Activated T-helper 2 cell treated with anti-CD3 and anti-CD28 coated beads, Interferon-gamma antibody, Interleukin-2, Interleukin-4, amounts not matched to agents 10 μg/mL and 5 μg/mL and 100 μg/mL, durations not matched to agents 14 hours and 24 hours and 36 hours (primary cell): ENCODE data around the gene CEACAM1. TPM values are rescaled to one million over a fixed set of nuclear protein-coding genes. Genes with fewer than 3 reads are reported as not detected.
A peak's percentile ranks its signal among the peaks of the same experiment; 100 is the strongest.
"Not testable (repeated sequence)": the region's sequence is repeated elsewhere in the genome, so short reads cannot be mapped to it uniquely, and the experiment has no call there.

Experiments
- DNase-seq: peaks from one replicate; pipeline ENCODE4 v3.0.0; 2021; ENCODE audit warnings: low spot score
- H3K27ac Mint-ChIP-seq: one replicate; pipeline ENCODE4 v1.8.0; 2021; ENCODE audit warnings: mixed read lengths
- H3K27me3 Mint-ChIP-seq: one replicate; pipeline ENCODE4 v1.8.0; 2021; ENCODE audit warnings: low read depth, mixed read lengths
- H3K36me3 Mint-ChIP-seq: one replicate; pipeline ENCODE4 v1.8.0; 2021; ENCODE audit warnings: low read depth, mixed read lengths
- H3K4me1 Mint-ChIP-seq: one replicate; pipeline ENCODE4 v1.8.0; 2021; ENCODE audit warnings: low read depth, mixed read lengths
- H3K4me3 Mint-ChIP-seq: one replicate; pipeline ENCODE4 v1.8.0; 2021; ENCODE audit warnings: low read depth, mild to moderate bottlenecking, moderate library complexity, mixed read lengths
- H3K9me3 Mint-ChIP-seq: one replicate; pipeline ENCODE4 v1.8.0; 2021; ENCODE audit warnings: mixed read lengths
- intact Hi-C: fragments of 100-400 bp; cut with micrococcal nuclease; formaldehyde crosslinking; loops from one replicate; pipeline ENCODE4 v1.15.1; 2023
- total RNA-seq: library from RNA; stranded (reverse); gene quantifications from 2 replicates; pipeline ENCODE4 v1.2.3, GENCODE V29; 2022

The CEACAM1 gene
- total RNA-seq, 1 donor from 2014 or later: 7.1 TPM

- Mint-ChIP-seq H3K4me3 (no peak overlapping the region), H3K4me1 (peaks cover 28% of the 10 kb centered on the region), H3K9me3 (no peaks in the 10 kb centered on the region), H3K27me3 (no peaks in the 10 kb centered on the region), H3K27ac (no peak overlapping the region), H3K36me3 (peaks cover 32% of the 10 kb centered on the region)
- DNase-seq: no peak
- intact Hi-C loops: no loop called here
These were observed 11.5 kb downstream of the CEACAM1 start for GRCh38 chr19:42516771-42517170.

- Mint-ChIP-seq H3K27me3 (no peaks in the 10 kb centered on the region), H3K9me3 (no peaks in the 10 kb centered on the region), H3K27ac (no peak overlapping the region), H3K4me3 (no peak overlapping the region), H3K36me3 (peaks cover 36% of the 10 kb centered on the region), H3K4me1 (peaks cover 30% of the 10 kb centered on the region)
- no peak for DNase-seq
- intact Hi-C loops: no loop called here
These were observed 12.9 kb downstream of the CEACAM1 start for GRCh38 chr19:42515241-42515832.

DNA sequence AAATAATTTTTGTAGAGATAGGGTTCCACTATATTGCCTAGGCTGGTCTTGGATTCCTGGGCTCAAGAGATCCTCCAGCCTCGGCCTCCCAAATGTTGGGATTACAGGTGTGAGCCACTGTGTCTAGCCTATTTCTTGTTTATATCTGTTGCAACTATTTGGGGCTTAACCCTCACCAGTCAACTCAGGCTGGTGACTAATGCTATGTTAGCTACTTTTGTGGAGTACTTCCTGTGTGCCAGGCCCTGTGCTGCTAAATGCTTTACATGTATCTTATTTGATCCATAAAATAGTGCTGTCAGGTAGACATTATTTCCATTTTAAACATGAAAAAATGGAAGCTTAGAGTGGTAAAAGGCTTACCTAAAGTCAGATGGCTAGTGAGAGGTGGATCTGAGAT is 13.8 kb downstream of the CEACAM1 start:
- no peak overlapping the region for H3K27ac Mint-ChIP-seq
- intact Hi-C loops: no loop called here
- H3K4me1 Mint-ChIP-seq: peaks cover 30% of the 10 kb centered on the region
- H3K27me3 Mint-ChIP-seq: no peaks in the 10 kb centered on the region
- peaks cover 37% of the 10 kb centered on the region for H3K36me3 Mint-ChIP-seq
- H3K4me3 Mint-ChIP-seq: no peak overlapping the region
- no peaks in the 10 kb centered on the region for H3K9me3 Mint-ChIP-seq
- no peak for DNase-seq

GRCh38 chr19:42512743-42513304 is 15.5 kb downstream of the CEACAM1 start:
- no peak for DNase-seq
- Mint-ChIP-seq H3K4me3 (no peak overlapping the region), H3K27ac (peak overlapping the region; percentile 43), H3K9me3 (no peaks in the 10 kb centered on the region), H3K36me3 (peaks cover 38% of the 10 kb centered on the region), H3K4me1 (peaks cover 34% of the 10 kb centered on the region), H3K27me3 (no peaks in the 10 kb centered on the region)
- intact Hi-C loops: no loop called here

DNA sequence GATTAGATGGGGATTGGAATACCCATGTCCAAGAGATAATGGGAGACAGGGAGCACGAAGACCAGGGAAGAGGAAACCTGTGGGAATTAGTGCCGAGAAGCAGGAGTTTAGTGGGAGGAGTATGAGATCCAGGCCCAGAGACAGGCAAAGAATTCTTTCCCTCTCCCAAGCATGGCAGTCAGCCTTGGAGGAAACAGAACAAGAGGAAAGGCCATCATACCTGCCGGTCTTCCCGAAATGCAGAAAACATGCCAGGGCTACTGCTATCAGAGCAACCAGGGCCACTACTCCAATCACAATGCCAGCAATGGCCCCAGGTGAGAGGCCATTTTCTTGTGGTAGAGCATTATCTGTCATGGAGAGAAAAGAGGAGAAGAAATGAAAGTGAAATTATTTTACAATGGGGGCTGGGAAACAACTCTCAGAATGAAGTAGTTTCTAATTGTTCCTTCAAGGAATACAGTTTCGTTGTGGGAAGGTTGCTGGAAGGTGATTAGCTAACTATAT is 16.1 kb downstream of the CEACAM1 start:
- Mint-ChIP-seq H3K27me3 (no peaks in the 10 kb centered on the region), H3K4me1 (peaks cover 34% of the 10 kb centered on the region), H3K27ac (peak overlapping the region; percentile 21), H3K4me3 (no peak overlapping the region), H3K9me3 (no peaks in the 10 kb centered on the region), H3K36me3 (peaks cover 34% of the 10 kb centered on the region)
- DNase-seq: no peak
- intact Hi-C loops: no loop called here

DNA sequence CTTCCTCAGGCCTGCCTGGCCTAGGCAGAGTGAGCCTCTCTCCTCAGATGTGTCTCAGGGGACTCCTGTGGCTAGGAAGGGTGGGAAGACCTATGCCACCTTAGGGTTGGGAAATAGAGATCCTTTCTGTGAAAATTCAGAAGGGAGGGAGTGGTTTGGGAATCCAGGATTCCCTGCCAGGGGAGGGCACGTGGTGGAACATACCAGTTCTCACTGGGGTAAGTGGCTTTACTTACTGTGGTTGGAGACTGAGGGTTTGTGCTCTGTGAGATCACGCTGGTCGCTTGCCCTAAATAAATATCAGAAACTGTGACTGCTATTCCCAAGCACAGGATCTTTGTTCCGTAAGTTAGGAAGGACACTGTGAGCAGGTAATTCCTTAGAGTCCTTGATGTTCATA is 16.9 kb downstream of the CEACAM1 start:
- H3K27me3 Mint-ChIP-seq: no peaks in the 10 kb centered on the region
- H3K36me3 Mint-ChIP-seq: peaks cover 34% of the 10 kb centered on the region
- H3K9me3 Mint-ChIP-seq: no peaks in the 10 kb centered on the region
- intact Hi-C loops: no loop called here
- H3K4me3 Mint-ChIP-seq: no peak overlapping the region
- no peak overlapping the region for H3K27ac Mint-ChIP-seq
- DNase-seq: no peak
- H3K4me1 Mint-ChIP-seq: peaks cover 35% of the 10 kb centered on the region

DNA sequence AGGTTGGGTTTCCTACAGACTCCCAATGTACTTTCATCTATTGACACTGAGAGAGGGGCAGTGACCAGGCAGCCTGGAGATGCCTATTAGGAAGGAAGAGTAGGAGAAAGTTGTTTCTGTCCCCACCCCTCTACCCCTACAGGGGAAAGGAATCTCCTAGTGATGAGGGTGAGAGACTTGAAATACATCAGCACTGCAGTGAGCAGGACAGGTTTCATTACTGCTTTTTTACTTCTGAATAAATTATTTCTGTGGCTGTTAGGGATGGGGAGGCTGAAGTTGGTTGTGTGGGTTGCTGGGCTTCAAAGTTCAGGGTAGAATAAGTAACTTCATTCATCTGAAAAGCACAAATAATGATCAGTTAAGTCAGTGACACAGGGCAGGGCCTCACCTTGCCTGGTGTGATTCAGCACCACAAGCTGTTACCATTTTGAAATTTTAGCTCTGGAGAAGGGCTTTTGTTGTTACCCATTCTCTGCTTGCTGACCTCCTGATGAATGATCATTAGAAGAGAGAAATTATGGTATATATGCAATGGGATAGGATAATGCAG is 19.3 kb downstream of the CEACAM1 start:
- H3K27ac Mint-ChIP-seq: no peak overlapping the region
- no peak for DNase-seq
- peaks cover 35% of the 10 kb centered on the region for H3K4me1 Mint-ChIP-seq
- no peaks in the 10 kb centered on the region for H3K9me3 Mint-ChIP-seq
- no peaks in the 10 kb centered on the region for H3K27me3 Mint-ChIP-seq
- intact Hi-C loops: no loop called here
- no peak overlapping the region for H3K4me3 Mint-ChIP-seq
- peaks cover 34% of the 10 kb centered on the region for H3K36me3 Mint-ChIP-seq

- Mint-ChIP-seq H3K27me3 (no peaks in the 10 kb centered on the region), H3K36me3 (peaks cover 5% of the 10 kb centered on the region), H3K9me3 (no peaks in the 10 kb centered on the region), H3K27ac (peak overlapping the region; percentile 18), H3K4me1 (peaks cover 23% of the 10 kb centered on the region), H3K4me3 (no peak overlapping the region)
- DNase-seq: no peak
- intact Hi-C loops: no loop called here
These were observed 23.2 kb downstream of the CEACAM1 start for GRCh38 chr19:42505066-42505465.

GRCh38 chr19:42501733-42502132 is 26.5 kb downstream of the CEACAM1 start:
- intact Hi-C loops: no loop called here
- Mint-ChIP-seq H3K27ac (peak overlapping the region; percentile 18), H3K4me1 (peaks cover 34% of the 10 kb centered on the region), H3K4me3 (no peak overlapping the region), H3K36me3 (no peaks in the 10 kb centered on the region), H3K27me3 (no peaks in the 10 kb centered on the region), H3K9me3 (no peaks in the 10 kb centered on the region)
- DNase-seq: no peak

- H3K4me3 Mint-ChIP-seq, H3K27ac Mint-ChIP-seq, H3K9me3 Mint-ChIP-seq, DNase-seq, intact Hi-C loops, H3K36me3 Mint-ChIP-seq, H3K27me3 Mint-ChIP-seq: not testable (repeated sequence)
- H3K4me1 Mint-ChIP-seq: peaks cover 32% of the 10 kb centered on the region
These were observed 27.0 kb downstream of the CEACAM1 start for GRCh38 chr19:42501243-42501642.

- DNase-seq: no peak
- H3K4me1 Mint-ChIP-seq: peaks cover 25% of the 10 kb centered on the region
- H3K27me3 Mint-ChIP-seq: no peaks in the 10 kb centered on the region
- H3K4me3 Mint-ChIP-seq: no peak overlapping the region
- H3K36me3 Mint-ChIP-seq: no peaks in the 10 kb centered on the region
- no peak overlapping the region for H3K27ac Mint-ChIP-seq
- intact Hi-C loops: no loop called here
- H3K9me3 Mint-ChIP-seq: no peaks in the 10 kb centered on the region
These were observed 30.0 kb downstream of the CEACAM1 start for GRCh38 chr19:42498169-42498757.

GRCh38 chr19:42497492-42498168 is 30.7 kb downstream of the CEACAM1 start:
- H3K9me3 Mint-ChIP-seq: no peaks in the 10 kb centered on the region
- H3K4me3 Mint-ChIP-seq: no peak overlapping the region
- H3K27me3 Mint-ChIP-seq: no peaks in the 10 kb centered on the region
- H3K27ac Mint-ChIP-seq: no peak overlapping the region
- peaks cover 25% of the 10 kb centered on the region for H3K4me1 Mint-ChIP-seq
- intact Hi-C loops: no loop called here
- no peaks in the 10 kb centered on the region for H3K36me3 Mint-ChIP-seq
- no peak for DNase-seq
